Osteocyte (in vitro differentiated cells): ENCODE measurements around the gene BMPR1A. TPM values are rescaled to one million over a fixed set of nuclear protein-coding genes. Genes with fewer than 3 reads are reported as not detected.

Source experiments
- DNase-seq: peaks from one replicate; pipeline ENCODE4 v3.0.0; 2021; ENCODE audit warnings: mixed read lengths; ENCODE audit not compliant: unreplicated experiment; ENCODE audit errors: extremely low spot score
- H3K27ac Mint-ChIP-seq: one replicate; pipeline ENCODE4 v1.8.0; 2021; ENCODE audit warnings: mild to moderate bottlenecking, mixed read lengths; ENCODE audit not compliant: unreplicated experiment
- H3K27me3 Mint-ChIP-seq: one replicate; pipeline ENCODE4 v1.8.0; 2021; ENCODE audit warnings: mixed read lengths; ENCODE audit not compliant: unreplicated experiment
- H3K36me3 Mint-ChIP-seq: one replicate; pipeline ENCODE4 v1.8.0; 2021; ENCODE audit warnings: mixed read lengths; ENCODE audit not compliant: unreplicated experiment
- H3K4me1 Mint-ChIP-seq: one replicate; pipeline ENCODE4 v1.8.0; 2021; ENCODE audit warnings: mixed read lengths; ENCODE audit not compliant: unreplicated experiment
- H3K4me3 Mint-ChIP-seq: one replicate; pipeline ENCODE4 v1.8.0; 2021; ENCODE audit warnings: mild to moderate bottlenecking, moderate library complexity, mixed read lengths; ENCODE audit not compliant: unreplicated experiment
- H3K9me3 Mint-ChIP-seq: one replicate; pipeline ENCODE4 v1.8.0; 2021; ENCODE audit warnings: mixed read lengths; ENCODE audit not compliant: unreplicated experiment
- total RNA-seq: library from RNA; stranded (reverse); gene quantifications from 2 replicates; pipeline ENCODE4 v1.2.1, GENCODE V29; 2021
- TF ChIP-seq, protein P1 (sequence below): fragments of 200-600 bp; sonication (generic); IDR thresholded peaks from 2 replicates; pipeline ENCODE4 v1.5.0; 2021; ENCODE audit warnings: antibody characterized with exemption, mild to moderate bottlenecking, moderate library complexity

The BMPR1A gene
- total RNA-seq, 1 donor from 2014 or later = 75.5 TPM

GRCh38 chr10:86779220-86780017 lies 23.0 kb downstream of the BMPR1A start:
- peak overlapping the region; percentile 76 for H3K27ac Mint-ChIP-seq
- TF ChIP-seq, protein P1, sequence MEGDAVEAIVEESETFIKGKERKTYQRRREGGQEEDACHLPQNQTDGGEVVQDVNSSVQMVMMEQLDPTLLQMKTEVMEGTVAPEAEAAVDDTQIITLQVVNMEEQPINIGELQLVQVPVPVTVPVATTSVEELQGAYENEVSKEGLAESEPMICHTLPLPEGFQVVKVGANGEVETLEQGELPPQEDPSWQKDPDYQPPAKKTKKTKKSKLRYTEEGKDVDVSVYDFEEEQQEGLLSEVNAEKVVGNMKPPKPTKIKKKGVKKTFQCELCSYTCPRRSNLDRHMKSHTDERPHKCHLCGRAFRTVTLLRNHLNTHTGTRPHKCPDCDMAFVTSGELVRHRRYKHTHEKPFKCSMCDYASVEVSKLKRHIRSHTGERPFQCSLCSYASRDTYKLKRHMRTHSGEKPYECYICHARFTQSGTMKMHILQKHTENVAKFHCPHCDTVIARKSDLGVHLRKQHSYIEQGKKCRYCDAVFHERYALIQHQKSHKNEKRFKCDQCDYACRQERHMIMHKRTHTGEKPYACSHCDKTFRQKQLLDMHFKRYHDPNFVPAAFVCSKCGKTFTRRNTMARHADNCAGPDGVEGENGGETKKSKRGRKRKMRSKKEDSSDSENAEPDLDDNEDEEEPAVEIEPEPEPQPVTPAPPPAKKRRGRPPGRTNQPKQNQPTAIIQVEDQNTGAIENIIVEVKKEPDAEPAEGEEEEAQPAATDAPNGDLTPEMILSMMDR = no peak
- H3K4me1 Mint-ChIP-seq = peaks cover 39% of the 10 kb centered on the region
- H3K36me3 Mint-ChIP-seq = peaks cover 14% of the 10 kb centered on the region
- no peak for DNase-seq
- peaks cover 11% of the 10 kb centered on the region for H3K9me3 Mint-ChIP-seq
- no peak overlapping the region for H3K4me3 Mint-ChIP-seq
- H3K27me3 Mint-ChIP-seq = no peaks in the 10 kb centered on the region

DNA sequence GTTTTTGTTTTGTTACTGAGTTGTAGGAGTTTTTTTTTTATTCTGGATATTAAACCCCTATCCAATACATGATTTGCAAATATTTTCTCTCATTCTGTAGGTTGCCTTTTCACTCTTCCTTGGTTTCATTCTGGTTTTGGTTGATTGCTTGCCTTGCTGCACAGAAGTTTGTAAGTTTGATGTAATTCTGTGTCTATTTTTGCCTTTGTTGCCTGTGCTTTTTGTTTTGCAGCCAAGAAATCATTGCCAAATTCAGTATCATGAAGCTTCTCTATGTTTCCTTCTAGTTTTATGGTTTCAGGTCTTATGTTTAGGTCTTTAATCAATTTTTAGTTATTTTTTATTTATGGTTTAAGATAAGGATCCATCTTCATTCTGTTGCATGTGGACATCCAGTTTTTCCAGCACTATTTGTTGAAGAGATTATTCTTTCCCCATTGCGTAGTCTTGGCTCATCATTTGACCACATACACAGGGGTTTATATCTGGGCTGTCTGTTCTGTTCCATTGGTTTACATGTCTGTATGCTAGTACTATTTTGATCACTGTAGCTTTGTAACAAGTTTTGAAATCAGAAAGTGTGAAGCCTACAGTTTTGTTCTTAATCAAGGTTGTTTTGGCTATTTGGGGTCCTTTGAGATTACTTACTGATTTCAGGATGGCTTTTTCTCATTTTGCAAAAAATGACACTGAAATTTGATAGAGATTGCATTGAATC lies 26.4 kb downstream of the BMPR1A start:
- H3K4me3 Mint-ChIP-seq = no peak overlapping the region
- H3K36me3 Mint-ChIP-seq = peaks cover 16% of the 10 kb centered on the region
- H3K4me1 Mint-ChIP-seq = peaks cover 24% of the 10 kb centered on the region
- TF ChIP-seq, protein P1 = no peak
- H3K9me3 Mint-ChIP-seq = peaks cover 16% of the 10 kb centered on the region
- H3K27ac Mint-ChIP-seq = no peak overlapping the region
- H3K27me3 Mint-ChIP-seq = no peaks in the 10 kb centered on the region
- no peak for DNase-seq

DNA sequence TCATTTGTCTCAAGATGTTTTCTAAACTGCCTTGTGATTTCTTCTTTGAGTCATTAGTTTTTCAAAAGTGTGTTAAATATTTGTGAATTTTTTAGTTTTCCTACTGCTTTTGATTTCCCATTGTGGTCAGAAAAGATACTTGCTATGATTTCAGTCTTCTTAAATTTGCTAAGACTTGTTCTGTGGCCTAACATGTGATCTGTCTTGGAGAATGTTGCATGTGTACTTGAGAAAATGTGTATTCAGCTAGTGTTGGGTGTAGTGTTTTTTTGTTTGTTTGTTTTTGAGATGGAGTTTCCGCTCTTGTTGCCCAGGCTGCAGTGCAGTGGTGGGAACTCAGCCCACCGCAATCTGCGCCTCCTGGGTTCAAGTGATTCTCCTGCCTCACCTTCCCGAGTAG lies 28.6 kb downstream of the BMPR1A start:
- Mint-ChIP-seq H3K4me1 (peaks cover 19% of the 10 kb centered on the region), H3K36me3 (peaks cover 16% of the 10 kb centered on the region), H3K27me3 (no peaks in the 10 kb centered on the region), H3K27ac (no peak overlapping the region), H3K9me3 (peaks cover 16% of the 10 kb centered on the region), H3K4me3 (no peak overlapping the region)
- TF ChIP-seq, protein P1 = no peak
- DNase-seq = no peak

GRCh38 chr10:86785968-86786367 lies 29.5 kb downstream of the BMPR1A start:
- TF ChIP-seq, protein P1 = no peak
- Mint-ChIP-seq H3K27me3 (no peaks in the 10 kb centered on the region), H3K4me1 (peaks cover 16% of the 10 kb centered on the region), H3K36me3 (peaks cover 18% of the 10 kb centered on the region), H3K9me3 (peaks cover 15% of the 10 kb centered on the region), H3K27ac (no peak overlapping the region), H3K4me3 (no peak overlapping the region)
- DNase-seq = no peak

- no peaks in the 10 kb centered on the region for H3K27me3 Mint-ChIP-seq
- H3K9me3 Mint-ChIP-seq = peaks cover 12% of the 10 kb centered on the region
- DNase-seq = no peak
- peaks cover 14% of the 10 kb centered on the region for H3K36me3 Mint-ChIP-seq
- no peak overlapping the region for H3K27ac Mint-ChIP-seq
- H3K4me1 Mint-ChIP-seq = peaks cover 13% of the 10 kb centered on the region
- H3K4me3 Mint-ChIP-seq = no peak overlapping the region
- TF ChIP-seq, protein P1 = no peak
Measured at GRCh38 chr10:86786368-86786767, 29.9 kb downstream of the BMPR1A start.
